Duodenal mucosa (tissue), 2 donors: ENCODE measurements around the gene ZBTB16.

ENCODE experiments used
- H3K27ac ChIP-seq: one replicate; pipeline ENCODE4 v1.7.0; 2013; ENCODE audit warnings: low read depth, low read length
- H3K27me3 ChIP-seq, 2 donors: one replicate each; pipeline ENCODE4 v1.7.0; 2013; ENCODE audit warnings: low read length in 2 of 2, control low read depth in 1 of 2; ENCODE audit not compliant: insufficient read depth in 2 of 2, control insufficient read depth in 1 of 2
- H3K36me3 ChIP-seq, 2 donors: one replicate each; pipeline ENCODE4 v1.7.0; 2013; ENCODE audit warnings: low read length in 2 of 2, control low read depth in 1 of 2; ENCODE audit not compliant: insufficient read depth in 2 of 2, control insufficient read depth in 1 of 2
- H3K4me1 ChIP-seq, 2 donors: one replicate each; pipeline ENCODE4 v1.7.0; 2013; ENCODE audit warnings: low read length in 2 of 2, control low read depth in 1 of 2; ENCODE audit not compliant: insufficient read depth in 2 of 2, control insufficient read depth in 1 of 2
- H3K4me3 ChIP-seq, 2 donors: one replicate each; pipeline ENCODE4 v1.7.0; 2013; ENCODE audit warnings: low read length in 2 of 2, low read depth in 1 of 2
- H3K9ac ChIP-seq, 2 donors: one replicate each; pipeline ENCODE4 v1.7.0; 2013; ENCODE audit warnings: low read length in 2 of 2, low read depth in 1 of 2
- H3K9me3 ChIP-seq, 2 donors: one replicate each; pipeline ENCODE4 v1.7.0; 2013; ENCODE audit warnings: low read length in 2 of 2, control low read depth in 1 of 2; ENCODE audit not compliant: control insufficient read depth in 1 of 2

Gene ZBTB16

DNA sequence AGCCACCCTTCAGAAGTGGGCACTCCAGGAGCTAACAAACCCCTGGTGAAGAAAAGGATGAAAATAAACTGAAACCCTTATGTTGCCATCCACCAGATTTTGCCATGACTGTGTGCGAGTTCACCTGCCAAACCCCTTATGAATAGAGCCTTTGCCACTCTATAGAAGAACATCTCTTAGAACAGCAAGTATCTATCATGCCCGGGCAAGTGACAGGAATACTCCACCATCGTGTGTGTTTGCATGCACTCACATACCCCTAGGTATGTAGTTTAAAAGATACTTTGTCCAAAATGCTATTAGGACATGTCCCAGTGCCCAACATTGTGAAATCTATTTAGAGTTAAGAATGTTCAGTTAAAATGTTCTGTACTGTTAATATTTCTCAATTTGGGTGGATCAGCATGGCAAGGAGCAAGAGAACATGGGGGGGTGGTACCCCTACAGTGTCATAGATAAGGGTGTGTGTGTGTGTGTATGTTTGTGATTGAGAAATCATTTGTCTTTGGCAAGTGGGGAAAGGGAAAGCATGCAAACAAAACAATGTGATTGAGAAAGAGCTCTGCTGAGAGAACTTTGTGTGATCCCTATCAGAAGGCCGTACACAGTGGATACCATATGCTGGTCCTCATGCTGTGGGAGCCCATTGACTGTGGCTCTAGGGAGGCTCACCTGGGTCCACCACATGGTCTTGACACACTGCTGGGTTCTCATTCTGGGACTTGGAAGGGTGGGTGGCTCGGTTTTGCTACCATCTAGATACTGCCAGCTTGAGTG is 94.9 kb downstream of the ZBTB16 start:
- no peak overlapping the region for H3K27ac ChIP-seq
- no peak overlapping the region for H3K4me3 ChIP-seq
- no peaks in the 10 kb centered on the region for H3K27me3 ChIP-seq
- no peak overlapping the region for H3K9ac ChIP-seq
- no peaks in the 10 kb centered on the region for H3K36me3 ChIP-seq
- H3K9me3 ChIP-seq: no peaks in the 10 kb centered on the region
- H3K4me1 ChIP-seq: peaks cover 20 to 43% of the 10 kb centered on the region in 2 donors

DNA sequence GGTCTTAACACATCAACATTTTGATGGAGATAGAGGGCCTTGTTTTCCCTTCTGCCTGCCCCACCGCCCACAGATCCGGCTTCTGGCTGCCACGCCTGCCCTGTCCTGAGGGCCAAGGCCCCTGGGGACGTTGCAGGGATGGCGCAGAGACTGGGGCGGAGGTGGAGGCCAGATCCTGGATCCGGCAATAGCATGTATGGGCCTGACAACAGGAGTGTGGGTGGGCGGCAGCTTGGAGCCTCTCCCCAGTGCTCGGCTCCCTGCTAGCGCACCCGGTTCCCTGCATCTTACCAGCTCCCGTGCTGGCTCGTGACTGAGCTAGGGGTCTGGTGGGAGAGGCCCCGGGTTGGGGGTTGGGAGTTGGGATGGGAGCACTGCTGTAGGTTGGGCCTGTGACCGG is 95.6 kb downstream of the ZBTB16 start:
- Histone ChIP-seq H3K4me1 (peaks cover 21 to 40% of the 10 kb centered on the region in 2 donors), H3K4me3 (no peak overlapping the region), H3K27ac (no peak overlapping the region), H3K9me3 (no peaks in the 10 kb centered on the region), H3K27me3 (no peaks in the 10 kb centered on the region), H3K9ac (no peak overlapping the region), H3K36me3 (no peaks in the 10 kb centered on the region)

DNA sequence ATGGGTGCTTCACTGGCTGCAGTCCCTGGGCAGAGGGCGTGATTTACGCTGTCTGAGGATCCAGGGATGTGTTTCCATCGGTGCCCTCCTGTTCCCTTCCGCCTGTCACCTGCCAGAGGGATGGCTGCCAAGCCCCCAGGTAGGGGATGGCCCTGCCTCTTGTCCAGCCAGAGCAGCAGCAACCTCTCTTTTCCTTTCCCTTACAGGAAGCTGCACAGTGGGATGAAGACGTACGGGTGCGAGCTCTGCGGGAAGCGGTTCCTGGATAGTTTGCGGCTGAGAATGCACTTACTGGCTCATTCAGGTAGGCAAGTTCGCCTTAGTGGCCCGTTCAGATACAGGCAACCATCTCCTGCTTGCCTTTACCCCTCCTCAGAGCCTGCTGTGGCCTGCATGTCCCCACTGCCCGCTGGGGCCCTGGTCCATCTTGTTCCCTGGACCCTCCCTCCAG is 96.6 kb downstream of the ZBTB16 start:
- H3K9me3 ChIP-seq: no peaks in the 10 kb centered on the region
- no peak overlapping the region for H3K27ac ChIP-seq
- no peak overlapping the region for H3K9ac ChIP-seq
- H3K4me3 ChIP-seq: no peak overlapping the region
- no peaks in the 10 kb centered on the region for H3K36me3 ChIP-seq
- H3K4me1 ChIP-seq: peaks cover 32 to 42% of the 10 kb centered on the region in 2 donors
- H3K27me3 ChIP-seq: no peaks in the 10 kb centered on the region

DNA sequence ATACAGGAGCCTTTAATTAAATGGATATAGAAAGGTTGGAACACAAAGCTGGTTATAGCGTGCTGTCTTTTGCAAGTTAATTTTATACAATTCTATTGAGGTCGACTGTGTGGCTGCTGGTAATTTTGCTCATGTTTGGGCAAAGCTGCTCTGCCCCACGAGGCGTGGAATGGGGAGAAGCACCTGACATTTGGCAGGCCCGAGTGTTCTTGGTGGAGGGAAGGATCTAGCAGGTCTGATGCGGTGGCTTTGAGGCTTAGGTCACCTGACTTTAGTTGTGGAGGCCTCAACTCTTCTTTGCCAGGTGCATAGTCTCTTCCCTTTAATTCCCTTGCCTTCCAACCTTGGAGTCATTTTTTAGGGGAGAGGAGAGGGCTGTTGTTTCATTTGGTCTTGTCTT is 97.3 kb downstream of the ZBTB16 start:
- Histone ChIP-seq H3K27ac (no peak overlapping the region), H3K4me3 (no peak overlapping the region), H3K9me3 (no peaks in the 10 kb centered on the region), H3K9ac (no peak overlapping the region), H3K4me1 (peaks cover 35 to 48% of the 10 kb centered on the region in 2 donors), H3K27me3 (no peaks in the 10 kb centered on the region), H3K36me3 (no peaks in the 10 kb centered on the region)

DNA sequence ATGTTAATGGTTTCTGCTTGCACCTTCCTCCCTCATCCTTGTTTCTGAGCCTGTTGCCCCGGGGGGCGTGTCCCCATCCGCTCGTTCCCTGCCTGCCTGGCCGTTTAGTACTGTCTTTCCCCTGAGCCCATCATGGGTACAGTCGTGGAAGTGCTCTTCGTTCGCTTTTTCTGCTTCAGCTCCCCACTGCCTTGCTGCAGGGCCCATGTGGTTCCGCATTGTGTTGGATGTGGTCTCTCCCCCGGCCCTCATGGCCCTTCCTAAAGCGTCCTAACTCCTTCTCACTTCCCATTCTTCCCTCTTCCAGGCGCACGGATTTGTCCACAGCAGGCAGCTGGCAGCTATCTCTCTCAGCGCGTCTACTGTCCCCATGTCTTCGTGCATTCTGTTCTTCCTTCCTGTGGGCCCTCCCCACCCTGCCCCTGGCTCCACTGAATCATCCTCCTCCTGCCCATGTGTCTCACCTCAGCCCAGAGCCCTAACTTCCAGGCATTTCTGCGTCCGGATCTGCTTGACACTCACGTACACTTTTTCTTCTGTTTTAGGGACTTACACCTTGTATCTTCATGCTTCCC is 98.1 kb downstream of the ZBTB16 start:
- H3K27me3 ChIP-seq: no peaks in the 10 kb centered on the region
- H3K27ac ChIP-seq: no peak overlapping the region
- no peak overlapping the region for H3K4me3 ChIP-seq
- H3K9me3 ChIP-seq: no peaks in the 10 kb centered on the region
- no peak overlapping the region for H3K9ac ChIP-seq
- H3K4me1 ChIP-seq: peaks cover 41 to 54% of the 10 kb centered on the region in 2 donors
- no peaks in the 10 kb centered on the region for H3K36me3 ChIP-seq

DNA sequence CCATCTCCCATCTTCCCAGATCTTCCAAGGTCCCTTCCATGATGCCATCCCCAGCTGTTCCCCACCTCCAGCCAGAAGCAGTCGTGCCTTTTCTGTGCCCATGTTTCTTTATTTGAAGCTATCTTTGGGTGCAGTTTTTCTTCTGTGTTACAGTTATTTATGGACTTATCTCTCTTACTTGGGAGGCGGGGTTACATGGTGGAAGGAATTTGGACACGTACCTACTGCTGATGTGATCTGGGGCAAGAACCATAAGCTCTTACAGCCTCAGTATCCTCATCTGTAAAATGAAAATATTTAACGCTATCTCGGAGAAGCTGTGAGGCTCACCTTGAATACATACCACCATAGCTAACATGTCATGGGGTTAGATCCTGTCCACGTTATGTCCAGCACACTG is 98.9 kb downstream of the ZBTB16 start:
- peak overlapping the region in 1 of 2 donors; percentile 32 for H3K9ac ChIP-seq
- peaks cover 40 to 50% of the 10 kb centered on the region in 2 donors for H3K4me1 ChIP-seq
- no peaks in the 10 kb centered on the region for H3K27me3 ChIP-seq
- H3K9me3 ChIP-seq: no peaks in the 10 kb centered on the region
- H3K27ac ChIP-seq: no peak overlapping the region
- no peaks in the 10 kb centered on the region for H3K36me3 ChIP-seq
- H3K4me3 ChIP-seq: no peak overlapping the region

DNA sequence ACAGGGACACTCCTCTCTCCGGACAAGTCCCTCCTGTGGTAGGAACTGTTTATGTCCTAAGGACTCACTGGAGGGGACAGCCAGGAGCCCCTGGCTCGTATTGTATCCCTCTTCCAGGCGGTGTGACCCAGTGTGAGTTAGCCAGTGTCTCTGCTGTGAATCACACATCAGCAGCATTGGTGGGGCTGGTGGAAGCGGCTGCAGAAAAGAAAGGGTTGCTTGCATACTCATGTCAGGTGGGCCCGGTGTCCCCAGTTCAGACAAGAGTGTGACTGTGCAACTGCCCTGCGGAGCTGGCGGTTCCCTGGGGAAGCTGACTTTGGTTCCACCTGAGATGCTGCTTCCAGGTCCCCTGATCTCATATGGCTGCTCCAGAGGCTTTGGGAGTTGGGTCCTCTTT is 99.4 kb downstream of the ZBTB16 start:
- H3K4me3 ChIP-seq: no peak overlapping the region
- no peaks in the 10 kb centered on the region for H3K36me3 ChIP-seq
- H3K9me3 ChIP-seq: no peaks in the 10 kb centered on the region
- H3K9ac ChIP-seq: peak overlapping the region in 1 of 2 donors; percentile 32
- H3K4me1 ChIP-seq: peaks cover 45 to 50% of the 10 kb centered on the region in 2 donors
- H3K27ac ChIP-seq: no peak overlapping the region
- H3K27me3 ChIP-seq: no peaks in the 10 kb centered on the region

DNA sequence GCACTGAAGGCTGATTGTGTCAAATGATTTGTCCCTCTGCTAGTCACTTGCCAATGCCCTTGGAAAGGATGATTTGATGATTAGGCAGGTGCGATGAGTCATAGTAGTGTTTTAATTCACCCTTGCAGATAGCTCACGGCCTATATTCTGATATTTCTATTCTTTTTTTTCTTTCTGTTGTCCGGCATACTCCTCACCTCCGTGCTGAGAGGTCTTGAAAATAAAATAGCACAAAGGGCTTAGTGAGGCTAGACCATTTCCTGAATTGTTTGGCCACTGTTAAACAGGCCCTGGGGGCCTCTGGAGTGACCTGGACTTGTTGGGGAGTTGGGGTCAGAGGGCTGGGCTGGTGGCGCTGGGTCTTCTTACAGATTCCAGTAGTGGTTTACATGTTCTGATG is 99.8 kb downstream of the ZBTB16 start:
- H3K4me3 ChIP-seq: peak overlapping the region in 1 of 2 donors; percentile 36
- H3K4me1 ChIP-seq: peaks cover 49 to 55% of the 10 kb centered on the region in 2 donors
- no peak overlapping the region for H3K27ac ChIP-seq
- H3K27me3 ChIP-seq: no peaks in the 10 kb centered on the region
- no peaks in the 10 kb centered on the region for H3K9me3 ChIP-seq
- H3K36me3 ChIP-seq: no peaks in the 10 kb centered on the region
- H3K9ac ChIP-seq: peak overlapping the region; percentile 19 to 32

DNA sequence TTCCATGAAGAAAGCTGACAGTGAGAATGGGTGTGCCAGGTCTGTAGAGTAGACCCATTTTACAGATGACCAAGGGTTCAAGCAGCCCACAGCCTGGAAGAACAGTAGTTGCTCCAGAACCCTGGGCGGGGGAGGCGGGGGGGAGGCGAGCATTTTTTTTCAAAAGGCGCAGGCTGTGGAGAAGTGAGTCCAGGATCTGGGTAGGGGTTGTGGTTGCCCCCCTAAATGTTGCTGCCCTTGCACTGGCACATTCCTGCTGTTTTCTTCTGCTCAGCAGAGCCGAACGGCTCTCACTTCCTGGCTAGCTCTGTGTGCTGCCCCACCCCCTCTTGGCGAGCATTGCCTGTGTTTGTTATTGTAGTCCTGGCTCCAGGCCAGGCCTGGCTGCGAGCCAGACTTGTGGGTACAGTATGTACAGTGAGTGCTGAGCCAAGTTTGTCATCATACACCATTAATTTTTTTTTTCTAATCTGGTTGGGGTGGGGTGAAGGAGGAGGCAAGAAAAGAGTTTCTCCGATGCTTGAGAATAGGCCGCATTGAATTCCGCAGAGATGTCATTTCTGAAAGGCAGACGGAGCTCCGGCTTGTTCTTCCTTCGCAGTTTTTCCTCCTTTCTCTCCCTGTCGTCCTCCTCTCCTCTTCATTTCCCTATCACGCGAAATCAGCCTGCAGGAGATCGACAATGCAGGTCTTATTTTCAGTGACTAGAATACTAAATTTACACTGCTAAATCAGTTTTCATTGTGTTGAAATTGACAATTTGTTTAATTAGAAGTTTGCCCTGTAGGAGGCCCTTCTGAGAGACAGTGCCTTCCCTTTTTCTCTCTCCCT is 100.5 kb downstream of the ZBTB16 start:
- Histone ChIP-seq H3K9ac (peak overlapping the region; percentile 32 to 45), H3K27me3 (no peaks in the 10 kb centered on the region), H3K4me1 (peaks cover 53 to 62% of the 10 kb centered on the region in 2 donors), H3K4me3 (peak overlapping the region; percentile 38 to 41), H3K27ac (no peak overlapping the region), H3K9me3 (no peaks in the 10 kb centered on the region), H3K36me3 (no peaks in the 10 kb centered on the region)

DNA sequence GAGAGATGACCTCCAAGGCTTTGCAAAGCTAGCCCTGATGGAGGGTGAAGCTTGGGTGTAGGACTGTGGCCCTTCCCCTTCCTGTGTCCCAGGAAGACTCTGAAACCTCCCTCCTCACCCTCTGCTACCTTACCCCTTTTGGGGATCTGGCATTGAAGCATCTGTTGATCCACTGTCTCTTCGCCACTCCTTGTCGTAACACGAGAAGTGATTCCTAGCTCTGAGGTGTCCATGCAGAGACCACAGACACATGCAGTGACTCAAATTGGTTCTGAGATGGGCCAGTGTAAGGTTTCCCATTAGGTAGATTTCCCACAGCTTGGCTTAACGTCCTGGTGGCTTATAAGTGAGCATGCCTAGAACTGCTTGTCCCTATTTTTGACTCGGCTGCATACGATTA is 101.4 kb downstream of the ZBTB16 start:
- peaks cover 54 to 67% of the 10 kb centered on the region in 2 donors for H3K4me1 ChIP-seq
- H3K27ac ChIP-seq: peak overlapping the region; percentile 35
- H3K9me3 ChIP-seq: no peaks in the 10 kb centered on the region
- no peaks in the 10 kb centered on the region for H3K27me3 ChIP-seq
- no peak overlapping the region for H3K4me3 ChIP-seq
- H3K36me3 ChIP-seq: no peaks in the 10 kb centered on the region
- peak overlapping the region; percentile 28 to 45 for H3K9ac ChIP-seq
